DLD1 (cell line): ENCODE measurements around the gene CAAP1.
"Not testable (repeated sequence)": the region's sequence is repeated elsewhere in the genome, so short reads cannot be mapped to it uniquely, and the experiment has no call there.

Source experiments
- in situ Hi-C: cut with HindIII; loops from 2 replicates; pipeline ENCODE4 v1.10.0; 2017; ENCODE audit warnings: low sequenced_read_pairs

Gene CAAP1

DNA sequence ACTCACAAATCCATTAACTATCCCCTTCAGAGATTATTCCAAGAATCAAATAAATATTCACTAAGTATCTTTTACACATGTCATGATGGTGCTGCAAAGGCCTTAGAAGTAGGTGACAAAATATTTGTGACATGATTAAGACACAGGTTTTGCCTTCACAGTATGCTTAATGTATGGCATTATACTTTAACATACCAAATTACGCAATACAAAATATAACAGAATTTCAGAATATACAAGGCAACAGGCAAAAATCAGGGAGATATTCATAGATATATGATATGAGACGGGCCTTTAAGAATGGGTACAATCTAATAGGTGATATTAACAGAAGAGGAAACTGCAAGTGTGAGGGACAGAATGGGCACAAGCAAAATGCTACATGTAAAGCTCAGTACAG lies 41.6 kb downstream of the CAAP1 start:
- in situ Hi-C loops, result no loop called here

DNA sequence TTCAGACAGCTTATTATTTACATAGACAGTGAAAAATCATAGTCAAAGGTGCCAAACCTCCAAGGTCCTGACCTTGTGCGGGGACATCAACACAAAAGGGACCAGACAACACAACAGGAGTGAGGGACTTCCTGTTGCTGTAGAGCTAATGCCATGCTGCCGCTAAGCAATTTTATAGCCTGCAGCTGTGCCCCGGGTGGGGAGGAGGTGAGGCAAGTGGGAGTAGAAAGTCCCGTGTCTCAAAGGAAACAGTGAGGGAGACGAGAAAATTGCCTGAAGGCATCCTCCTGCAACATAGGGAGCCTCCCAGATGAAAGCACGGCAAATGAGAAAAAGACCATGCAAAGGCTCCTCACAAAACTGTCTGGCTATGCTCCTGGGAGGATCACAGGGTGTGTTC lies 58.8 kb downstream of the CAAP1 start:
- in situ Hi-C loops, result no loop called here

DNA sequence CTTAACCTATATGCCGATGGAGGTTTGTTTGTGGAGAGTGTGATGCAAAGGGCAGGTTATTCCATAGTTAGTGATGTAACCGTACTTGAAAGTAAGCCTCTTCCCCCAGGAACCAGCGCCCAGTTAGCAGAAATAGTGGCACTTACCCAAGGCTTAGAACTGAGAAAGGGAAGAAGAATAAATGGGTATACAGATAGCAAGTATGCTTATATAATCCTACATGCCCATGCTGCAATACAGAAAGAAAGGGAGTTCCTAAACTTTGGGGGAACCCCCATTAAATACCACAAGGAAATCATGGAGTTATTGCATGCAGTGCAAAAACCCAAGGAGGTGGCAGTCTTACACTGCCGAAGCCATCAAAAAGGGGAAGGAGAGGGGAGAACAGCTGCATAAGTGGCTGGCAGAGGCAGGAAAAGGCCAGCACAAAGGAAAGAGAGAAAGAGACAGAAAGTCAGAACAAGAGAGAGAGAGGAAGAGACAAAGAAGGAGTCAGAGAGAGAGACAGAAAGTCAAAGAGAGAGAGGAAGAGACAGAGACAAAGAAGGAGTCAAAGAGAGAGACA lies 64.1 kb downstream of the CAAP1 start:
- in situ Hi-C loops, result not testable (repeated sequence)

DNA sequence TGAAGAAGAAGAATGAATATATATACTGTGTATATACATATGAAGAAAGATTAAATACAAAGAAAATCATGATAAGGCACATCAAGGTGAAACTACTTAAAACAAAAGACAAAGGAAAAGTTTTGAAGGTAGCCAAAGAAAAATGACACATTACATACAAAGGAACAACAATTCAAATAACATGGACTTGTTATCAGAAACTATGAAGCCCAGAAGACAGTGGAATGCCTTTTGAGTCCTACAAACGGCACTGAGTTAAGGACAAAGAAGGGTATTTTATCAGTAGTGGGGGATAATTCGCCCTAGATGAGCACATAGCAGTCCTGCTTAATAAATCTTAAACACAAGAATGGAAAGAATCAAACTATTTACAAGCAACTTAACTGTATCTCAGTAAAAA lies 77.8 kb downstream of the CAAP1 start:
- in situ Hi-C loops, result no loop called here

DNA sequence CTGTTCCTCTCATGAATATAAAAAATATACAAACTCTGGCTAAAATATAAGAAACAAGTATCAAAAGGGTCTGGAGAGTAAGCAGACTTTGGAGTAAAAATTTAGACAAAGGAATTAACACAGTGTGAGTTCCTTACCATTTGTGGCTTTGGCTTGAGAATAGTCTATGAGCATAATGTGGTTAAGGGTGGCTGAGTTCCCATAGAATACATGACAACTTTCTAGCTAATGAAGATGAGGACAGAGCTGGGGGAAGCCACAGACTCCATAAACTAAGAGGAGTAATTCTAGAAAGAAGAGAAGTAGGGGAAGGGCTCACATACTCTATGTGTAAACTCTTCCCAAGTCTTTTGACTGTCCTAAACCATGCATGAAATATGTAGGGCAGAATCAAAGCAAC lies 79.4 kb downstream of the CAAP1 start:
- in situ Hi-C loops, result no loop called here

DNA sequence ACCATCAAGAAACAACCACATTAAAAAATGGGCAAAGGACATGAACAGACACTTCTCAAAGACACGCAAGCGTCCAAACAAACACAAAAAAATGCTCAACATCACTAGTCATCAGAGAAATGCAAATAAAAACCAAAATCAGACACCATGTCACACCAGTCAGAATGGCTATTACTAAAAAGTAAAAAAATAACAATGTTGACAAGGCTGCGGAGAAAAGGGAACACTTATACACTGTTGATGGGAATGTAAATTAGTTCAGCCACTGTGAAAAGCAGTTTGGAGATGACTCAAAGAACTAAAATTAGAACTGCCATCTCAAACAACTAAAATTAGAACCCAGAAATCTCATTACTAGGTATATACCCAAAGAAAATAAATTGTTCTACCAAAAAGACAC lies 80.4 kb downstream of the CAAP1 start:
- in situ Hi-C loops, result no loop called here

DNA sequence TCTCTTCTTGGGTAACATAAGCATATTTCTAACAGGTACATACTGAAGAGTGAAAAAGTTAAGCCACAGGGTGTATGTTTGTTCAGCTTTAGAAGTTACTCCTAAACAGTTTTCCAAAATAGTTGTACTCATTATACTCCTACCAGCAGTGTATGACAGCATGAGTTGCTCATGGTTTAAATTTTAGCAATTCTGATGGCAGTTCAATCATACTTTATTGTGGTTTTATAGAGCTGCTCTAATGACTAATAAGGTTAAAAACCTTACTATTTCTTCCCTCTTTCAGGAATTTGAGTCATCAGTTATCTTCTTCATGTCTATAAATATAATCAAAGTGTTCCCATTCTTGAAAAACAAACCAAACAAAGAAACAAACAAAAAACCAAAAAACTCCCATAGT lies 81.5 kb downstream of the CAAP1 start:
- in situ Hi-C loops, result no loop called here

DNA sequence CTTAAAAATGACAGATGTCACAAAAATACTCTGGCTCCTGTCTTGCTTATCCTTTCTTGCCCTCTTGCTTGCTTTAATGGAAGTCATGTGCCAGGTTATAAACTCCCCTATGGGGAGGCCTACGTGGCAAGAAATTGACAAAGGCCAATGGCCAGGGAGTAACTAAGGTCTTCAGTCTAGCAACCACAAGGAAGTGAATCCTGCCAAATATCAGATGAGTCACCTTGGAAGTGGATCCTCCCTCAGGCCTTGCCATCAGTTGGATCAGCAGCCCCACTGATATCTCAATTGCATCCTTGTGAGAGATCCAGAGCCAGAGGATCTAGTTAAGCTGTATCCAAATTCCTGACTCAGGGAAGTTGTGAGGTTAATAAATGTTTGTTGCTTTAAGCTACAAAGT lies 82.8 kb downstream of the CAAP1 start:
- in situ Hi-C loops, result no loop called here

DNA sequence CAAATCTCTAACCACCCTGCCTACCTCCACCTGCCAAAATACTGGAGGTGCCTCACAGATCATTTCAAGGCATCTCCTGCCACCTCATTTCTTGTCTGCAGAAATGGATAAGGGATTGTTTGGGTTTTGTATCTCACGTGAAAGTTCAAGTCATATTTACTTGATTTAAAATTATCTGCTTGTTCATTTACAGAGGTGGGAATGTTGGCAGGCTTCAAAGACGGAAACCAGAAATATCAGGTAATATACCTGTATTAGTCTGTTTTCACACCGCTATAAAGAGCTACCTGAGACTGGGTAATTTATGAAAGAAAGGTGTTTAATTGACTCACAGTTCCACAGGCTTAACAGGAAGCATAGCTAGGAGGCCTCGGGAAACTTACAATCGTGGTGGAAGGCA lies 85.4 kb downstream of the CAAP1 start:
- in situ Hi-C loops, result no loop called here

DNA sequence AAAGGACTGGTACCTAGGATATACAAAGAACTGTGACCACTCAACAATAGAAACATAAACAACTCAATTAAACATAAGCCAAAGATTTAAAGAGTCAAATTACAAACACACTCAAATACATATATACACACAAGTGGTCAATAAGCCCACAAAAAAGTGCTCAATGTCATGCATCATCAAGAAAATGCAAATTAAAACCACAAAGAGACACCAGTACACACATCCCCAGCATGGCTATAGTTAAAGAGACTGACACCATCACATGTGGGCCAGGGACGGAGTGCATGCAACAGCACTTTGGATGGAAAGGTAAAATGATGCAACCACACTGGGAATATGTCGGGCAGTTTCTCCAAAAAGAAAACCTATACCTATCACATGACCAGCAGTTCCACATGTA lies 89.7 kb downstream of the CAAP1 start:
- in situ Hi-C loops, result no loop called here

DNA sequence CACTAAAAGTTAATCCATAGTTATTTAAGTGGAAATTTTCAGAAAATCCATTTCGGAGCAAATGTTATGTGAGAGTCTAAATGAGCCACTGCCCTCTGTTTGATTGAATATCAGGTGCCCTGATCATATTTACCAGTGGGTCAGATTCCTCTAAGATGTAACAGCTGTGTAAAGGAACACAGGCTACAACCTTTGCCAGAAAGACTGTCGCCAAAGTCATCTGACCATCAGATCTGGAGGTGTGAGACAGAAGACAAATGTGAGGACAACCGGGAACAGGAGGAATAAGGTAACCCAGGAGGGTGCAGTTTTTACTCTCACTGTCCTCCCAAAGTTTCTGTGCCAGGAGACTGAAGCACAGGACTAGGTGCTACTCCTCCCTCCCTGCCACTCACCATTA lies 90.8 kb downstream of the CAAP1 start:
- in situ Hi-C loops, result no loop called here

DNA sequence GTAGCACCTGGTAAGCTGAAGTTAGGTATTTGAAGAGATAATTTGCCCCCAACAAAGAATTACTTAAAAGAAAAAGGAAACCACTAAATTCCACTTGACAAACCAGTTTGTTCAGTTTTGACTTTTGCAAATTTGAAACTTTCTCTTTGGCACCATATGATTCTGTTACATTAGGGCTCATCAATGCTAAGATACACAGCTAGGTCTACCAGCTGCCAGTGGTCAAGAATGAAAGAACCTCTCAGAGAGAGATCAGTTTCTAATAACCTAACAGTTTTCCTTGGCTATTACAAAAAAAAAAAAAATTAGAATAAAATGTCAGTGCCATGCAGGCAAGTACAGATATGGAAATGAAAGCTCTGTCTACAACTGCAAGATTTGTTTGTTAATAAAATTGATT lies 92.3 kb downstream of the CAAP1 start:
- in situ Hi-C loops, result no loop called here

DNA sequence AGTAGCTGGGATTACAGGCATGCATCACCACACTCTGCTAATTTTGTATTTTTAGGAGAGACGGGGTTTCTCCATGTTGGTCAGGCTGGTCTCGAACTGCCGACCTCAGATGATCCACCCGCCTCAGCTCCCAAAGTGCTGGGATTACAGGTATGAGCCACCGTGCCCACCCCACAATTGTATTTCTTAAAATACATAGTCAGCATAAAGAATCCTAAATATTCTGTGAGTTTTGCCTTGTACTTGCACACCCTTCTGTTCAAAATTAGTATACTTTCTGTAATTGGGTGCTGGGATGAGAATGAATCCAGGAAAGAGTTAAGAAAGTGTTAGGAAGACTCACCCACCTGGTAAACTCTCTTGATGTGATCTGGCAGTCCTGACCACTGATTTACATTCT lies 101.3 kb downstream of the CAAP1 start:
- in situ Hi-C loops, result no loop called here
